Right hindlimb (tissue), 1 donor: Measurements from ENCODE around the gene CMSS1.
A peak's percentile ranks its signal among the peaks of the same experiment; 100 is the strongest.

Experiments used
- DNase-seq: peaks from one replicate; pipeline ENCODE4 v3.0.0-alpha.2; 2018

The CMSS1 gene

GRCh38 chr3:100114413-100115030 lies 296.9 kb downstream of the CMSS1 start, which contains the start of gene FILIP1L:
TSS of gene FILIP1L (minus strand) at chr3:100114501.
- no peak for DNase-seq

- no peak for DNase-seq
Measured at GRCh38 chr3:100117093-100117492, 299.4 kb downstream of the CMSS1 start.

GRCh38 chr3:100120012-100120411 lies 302.4 kb downstream of the CMSS1 start:
- no peak for DNase-seq

- no peak for DNase-seq
Measured at GRCh38 chr3:100120693-100121092, 303.0 kb downstream of the CMSS1 start.

GRCh38 chr3:100122321-100122720 lies 304.7 kb downstream of the CMSS1 start:
- DNase-seq = no peak

GRCh38 chr3:100123112-100123511 lies 305.4 kb downstream of the CMSS1 start:
- DNase-seq = no peak

GRCh38 chr3:100124201-100124761 lies 306.6 kb downstream of the CMSS1 start:
- DNase-seq = no peak

- no peak for DNase-seq
Measured at GRCh38 chr3:100125161-100125938, 307.7 kb downstream of the CMSS1 start.

- no peak for DNase-seq
Measured at GRCh38 chr3:100127792-100128191, 310.1 kb downstream of the CMSS1 start.

GRCh38 chr3:100128565-100128964 lies 310.9 kb downstream of the CMSS1 start:
- no peak for DNase-seq

- DNase-seq = no peak
Measured at GRCh38 chr3:100129941-100130340, 312.3 kb downstream of the CMSS1 start.

- DNase-seq = no peak
Measured at GRCh38 chr3:100131241-100131640, 313.6 kb downstream of the CMSS1 start.

GRCh38 chr3:100136921-100137320 lies 319.3 kb downstream of the CMSS1 start:
- DNase-seq = peak; percentile 61

- no peak for DNase-seq
Measured at GRCh38 chr3:100140976-100141375, 323.3 kb downstream of the CMSS1 start.

GRCh38 chr3:100141586-100141985 lies 323.9 kb downstream of the CMSS1 start:
- peak; percentile 34 for DNase-seq

- DNase-seq = no peak
Measured at GRCh38 chr3:100144255-100144866, 326.7 kb downstream of the CMSS1 start.

GRCh38 chr3:100149130-100149529 lies 331.5 kb downstream of the CMSS1 start:
- DNase-seq = no peak

- DNase-seq = no peak
Measured at GRCh38 chr3:100149713-100150415, 332.2 kb downstream of the CMSS1 start.

GRCh38 chr3:100150473-100150872 lies 332.8 kb downstream of the CMSS1 start:
- DNase-seq = no peak

GRCh38 chr3:100151024-100151707 lies 333.5 kb downstream of the CMSS1 start:
- no peak for DNase-seq

- no peak for DNase-seq
Measured at GRCh38 chr3:100154171-100154570, 336.5 kb downstream of the CMSS1 start.

- no peak for DNase-seq
Measured at GRCh38 chr3:100155128-100155527, 337.5 kb downstream of the CMSS1 start.
